AG09309 (cell line): ENCODE results near the gene MRS2.

Experiments used
- DNase-seq: peaks from one replicate; pipeline ENCODE4 v3.0.0-alpha.2; 2010; ENCODE audit warnings: low read depth
- H3K4me3 ChIP-seq: 2 replicates; pipeline ENCODE4 v1.5.1; 2011; ENCODE audit warnings: mild to moderate bottlenecking, low read depth, low read length, moderate library complexity; ENCODE audit not compliant: control insufficient read depth
- TF ChIP-seq, protein P1 (sequence below): IDR thresholded peaks from 2 replicates; pipeline ENCODE4 v1.5.1; 2011; ENCODE audit warnings: mild to moderate bottlenecking, low read depth, low read length, inconsistent platforms; ENCODE audit not compliant: insufficient read depth, control insufficient read depth; ENCODE audit errors: missing control alignments

The MRS2 gene

DNA sequence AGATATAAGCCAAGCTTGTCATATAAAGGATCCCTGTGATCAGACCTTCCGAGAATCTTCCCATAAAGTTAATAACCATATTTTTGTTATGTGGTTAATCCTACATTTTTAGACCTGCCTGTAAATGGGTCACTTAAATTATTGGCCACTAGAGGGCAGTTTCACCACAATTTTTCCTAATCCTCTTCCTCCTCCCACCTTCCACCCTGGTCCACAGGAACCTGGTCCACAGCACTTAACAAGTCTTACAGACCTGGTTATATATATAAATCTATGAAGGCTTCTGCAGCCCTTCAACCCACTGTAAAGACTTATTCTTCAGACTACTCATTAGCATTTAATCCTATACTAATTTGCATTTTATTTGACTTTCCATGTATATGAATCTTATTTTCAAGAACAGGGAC lies 28.3 kb downstream of the MRS2 start:
- TF ChIP-seq, protein P1, sequence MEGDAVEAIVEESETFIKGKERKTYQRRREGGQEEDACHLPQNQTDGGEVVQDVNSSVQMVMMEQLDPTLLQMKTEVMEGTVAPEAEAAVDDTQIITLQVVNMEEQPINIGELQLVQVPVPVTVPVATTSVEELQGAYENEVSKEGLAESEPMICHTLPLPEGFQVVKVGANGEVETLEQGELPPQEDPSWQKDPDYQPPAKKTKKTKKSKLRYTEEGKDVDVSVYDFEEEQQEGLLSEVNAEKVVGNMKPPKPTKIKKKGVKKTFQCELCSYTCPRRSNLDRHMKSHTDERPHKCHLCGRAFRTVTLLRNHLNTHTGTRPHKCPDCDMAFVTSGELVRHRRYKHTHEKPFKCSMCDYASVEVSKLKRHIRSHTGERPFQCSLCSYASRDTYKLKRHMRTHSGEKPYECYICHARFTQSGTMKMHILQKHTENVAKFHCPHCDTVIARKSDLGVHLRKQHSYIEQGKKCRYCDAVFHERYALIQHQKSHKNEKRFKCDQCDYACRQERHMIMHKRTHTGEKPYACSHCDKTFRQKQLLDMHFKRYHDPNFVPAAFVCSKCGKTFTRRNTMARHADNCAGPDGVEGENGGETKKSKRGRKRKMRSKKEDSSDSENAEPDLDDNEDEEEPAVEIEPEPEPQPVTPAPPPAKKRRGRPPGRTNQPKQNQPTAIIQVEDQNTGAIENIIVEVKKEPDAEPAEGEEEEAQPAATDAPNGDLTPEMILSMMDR, result peak; percentile 61
- peak; percentile 28 for DNase-seq
- H3K4me3 ChIP-seq, result no peak overlapping the region

DNA sequence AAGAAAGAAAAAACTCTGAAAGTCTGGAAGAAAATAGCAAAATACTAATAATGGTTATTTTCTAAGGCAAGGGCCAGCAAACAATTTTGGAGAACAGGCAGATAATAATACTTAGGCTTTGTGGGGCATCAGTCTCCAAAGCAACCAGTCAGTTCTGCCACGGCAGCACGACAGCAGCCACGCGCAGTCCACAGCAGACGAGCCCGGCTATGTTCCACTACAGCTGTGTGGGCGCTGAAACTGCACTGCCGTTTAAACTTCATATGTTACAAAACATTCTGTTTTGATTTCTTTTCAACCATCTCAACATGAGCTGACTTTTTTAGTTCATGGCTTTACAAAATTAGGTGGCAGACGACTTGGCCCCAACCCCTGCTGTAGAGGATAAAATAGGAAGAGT lies 29.9 kb downstream of the MRS2 start:
- TF ChIP-seq, protein P1, result no peak
- H3K4me3 ChIP-seq, result no peak overlapping the region
- no peak for DNase-seq

DNA sequence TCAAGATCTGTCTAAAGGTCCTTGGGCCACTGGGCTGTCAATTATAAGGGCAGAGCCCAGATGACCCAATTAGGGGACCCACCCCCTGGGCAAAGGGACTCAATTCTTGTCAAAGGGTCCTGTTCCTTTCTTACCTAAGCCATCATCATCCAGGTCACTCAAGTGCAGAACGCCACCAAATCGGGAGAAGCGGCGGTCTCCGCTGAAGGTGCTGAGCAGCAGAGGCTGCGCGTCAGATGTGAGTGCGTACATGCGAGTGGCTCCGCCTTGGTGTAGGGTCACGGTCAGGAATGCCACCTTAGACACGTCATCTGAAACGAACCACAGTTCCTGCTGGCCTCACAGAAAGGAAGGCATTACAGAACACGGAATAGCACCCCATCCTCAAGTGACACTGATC lies 34.2 kb downstream of the MRS2 start:
- no peak for DNase-seq
- TF ChIP-seq, protein P1, result no peak
- H3K4me3 ChIP-seq, result no peak overlapping the region

DNA sequence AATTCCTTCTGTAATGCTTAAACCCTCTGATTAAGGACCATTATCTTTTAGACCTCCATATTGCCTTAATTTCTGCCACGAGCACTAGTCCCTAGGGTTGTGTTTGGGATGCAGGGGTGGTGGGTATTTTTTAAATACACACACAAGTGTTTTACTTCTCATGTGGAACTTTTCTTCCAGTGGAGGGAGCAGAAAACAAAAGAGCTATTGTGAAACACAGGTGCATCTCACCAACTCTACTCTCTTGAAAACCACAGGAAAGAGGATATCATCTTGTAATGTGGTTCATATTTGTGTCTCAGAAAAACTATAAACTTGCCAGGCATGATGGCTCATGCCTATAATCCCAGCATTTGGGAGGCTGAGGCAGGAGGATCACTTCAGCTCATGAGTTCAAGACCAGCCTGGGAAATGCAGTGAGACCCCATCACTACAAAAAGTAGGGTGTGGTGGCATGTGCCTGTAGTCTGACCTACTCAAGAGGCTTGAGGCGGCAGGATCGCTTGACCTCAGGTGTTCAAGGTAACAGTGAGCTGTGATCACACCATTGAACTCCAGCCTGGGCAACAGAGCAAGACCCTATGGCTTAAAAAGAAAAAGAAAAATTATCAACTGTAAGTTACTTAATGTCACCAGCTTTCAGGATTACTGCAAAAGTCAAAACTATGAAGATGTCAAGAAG lies 37.3 kb downstream of the MRS2 start:
- TF ChIP-seq, protein P1, result no peak
- H3K4me3 ChIP-seq, result no peak overlapping the region
- DNase-seq, result no peak

DNA sequence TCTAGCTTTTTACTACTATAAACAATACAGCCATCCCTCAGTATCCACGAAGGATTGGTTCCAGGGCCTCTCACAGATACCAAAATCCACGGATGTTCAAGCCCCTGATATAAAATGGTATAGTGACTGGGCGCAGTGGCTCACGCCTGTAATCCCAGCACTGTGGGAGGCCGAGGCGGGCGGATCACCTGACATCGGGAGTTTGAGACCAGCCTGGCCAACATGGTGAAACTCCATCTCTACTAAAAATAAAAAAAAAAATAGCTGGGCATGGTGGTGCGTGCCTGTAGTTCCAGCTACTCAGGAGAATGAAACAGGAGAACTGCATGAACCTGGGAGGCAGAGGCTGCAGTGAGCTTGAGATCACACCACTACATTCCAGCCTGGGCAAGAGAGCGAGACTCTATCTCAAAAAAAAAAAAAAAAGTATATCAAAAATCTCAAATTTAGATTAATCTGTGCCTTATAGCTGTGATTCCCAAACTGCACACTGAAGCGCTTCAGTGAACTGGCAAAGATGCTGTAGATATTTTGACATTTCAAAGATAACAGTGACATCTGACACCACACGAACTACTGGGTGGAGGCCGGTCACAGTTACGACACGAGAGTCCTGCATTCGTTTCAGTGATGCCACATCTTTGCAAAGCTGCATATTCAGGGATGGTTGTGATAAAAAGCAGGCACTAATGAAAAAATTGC lies 38.3 kb downstream of the MRS2 start:
- DNase-seq, result no peak
- TF ChIP-seq, protein P1, result no peak
- H3K4me3 ChIP-seq, result no peak overlapping the region

DNA sequence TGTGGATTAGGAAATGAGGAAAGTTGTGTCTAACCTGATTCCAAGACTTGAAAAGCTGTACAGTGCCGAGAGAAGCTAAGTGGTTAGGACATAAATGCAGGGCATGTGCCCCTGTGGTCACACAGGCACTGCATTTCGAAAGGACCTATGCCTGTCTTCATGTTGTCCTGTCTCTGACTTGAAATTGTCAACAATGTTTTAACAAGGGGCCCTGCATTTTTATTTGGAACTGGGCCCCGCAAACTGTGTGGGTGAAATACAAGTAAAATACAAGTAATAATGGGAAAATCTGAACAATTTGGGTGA lies 38.8 kb downstream of the MRS2 start:
- TF ChIP-seq, protein P1, result no peak
- DNase-seq, result no peak
- H3K4me3 ChIP-seq, result no peak overlapping the region

DNA sequence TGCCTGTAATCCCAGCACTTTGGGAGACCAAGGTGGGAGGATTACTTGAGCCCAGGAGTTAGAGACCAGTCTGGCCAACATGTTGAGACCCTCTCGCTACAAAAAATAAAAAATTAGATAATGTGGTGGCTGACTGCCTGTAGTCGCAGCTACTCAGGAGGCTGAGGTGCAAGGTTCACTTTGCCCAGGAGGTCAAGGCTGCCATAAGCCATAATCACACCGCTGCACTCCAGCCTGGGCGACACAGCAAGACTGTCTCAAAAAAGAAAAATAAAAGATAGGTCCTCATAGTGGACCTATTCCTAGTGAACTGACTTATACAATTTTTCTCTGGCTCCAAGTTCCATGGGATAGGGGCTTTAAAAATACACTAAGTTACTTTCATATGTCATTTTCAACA lies 41.9 kb downstream of the MRS2 start:
- no peak overlapping the region for H3K4me3 ChIP-seq
- TF ChIP-seq, protein P1, result no peak
- DNase-seq, result no peak
